Mammary microvascular endothelial cell (primary cell): ENCODE results near the gene TAS2R16. TPM values are rescaled to one million over a fixed set of nuclear protein-coding genes. Genes with fewer than 3 reads are reported as not detected.

Source experiments
- total RNA-seq: library from RNA; depleted of rRNA; stranded (reverse); fragments of >200 nt; gene quantifications from 2 replicates; pipeline ENCODE4 v1.2.3, GENCODE V29; 2015

The TAS2R16 gene, protein sequence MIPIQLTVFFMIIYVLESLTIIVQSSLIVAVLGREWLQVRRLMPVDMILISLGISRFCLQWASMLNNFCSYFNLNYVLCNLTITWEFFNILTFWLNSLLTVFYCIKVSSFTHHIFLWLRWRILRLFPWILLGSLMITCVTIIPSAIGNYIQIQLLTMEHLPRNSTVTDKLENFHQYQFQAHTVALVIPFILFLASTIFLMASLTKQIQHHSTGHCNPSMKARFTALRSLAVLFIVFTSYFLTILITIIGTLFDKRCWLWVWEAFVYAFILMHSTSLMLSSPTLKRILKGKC
- total RNA-seq: not detected in 2 replicates

DNA sequence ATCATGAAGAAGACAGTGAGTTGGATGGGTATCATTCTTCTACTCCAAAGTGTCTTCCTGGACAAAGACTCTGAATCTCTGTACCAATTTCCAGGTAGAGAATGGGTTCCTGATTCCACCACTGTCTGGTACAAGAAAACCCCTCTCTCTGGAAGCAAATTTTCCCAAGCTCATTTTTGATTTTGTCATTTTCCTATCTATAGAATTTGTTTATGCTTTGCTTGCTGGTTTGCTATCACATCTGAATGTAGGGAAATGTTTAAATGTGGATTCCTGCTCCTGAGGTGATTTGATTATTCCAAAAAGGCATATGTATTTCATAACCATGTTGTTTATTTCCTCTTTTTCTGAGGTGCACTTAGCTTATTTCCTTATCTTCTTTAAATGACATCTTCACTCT is at the start of gene TAS2R16:
TAS2R16 (minus strand) TSS at position 101 of the 400 bp plus-strand sequence; CDS start at position 35, 66 bp downstream.

Other genes starting within 250 kb of the TAS2R16 start
- 32.0 and 35.9 TPM in 2 replicates for gene CADPS2, start 109.2 kb downstream of the TAS2R16 start, total RNA-seq
- not detected in 2 replicates for gene SLC13A1, start 204.3 kb upstream of the TAS2R16 start, total RNA-seq